Activated CD8-positive, alpha-beta memory T cell treated with anti-CD3 and anti-CD28 coated beads, Interleukin-2, amount 50 U/mL, for 24 hours (primary cell): ENCODE data around the gene SREBF1.
A peak's percentile ranks its signal among the peaks of the same experiment; 100 is the strongest.

Experiments used
- DNase-seq: peaks from one replicate; pipeline ENCODE4 v3.0.0-alpha.2; 2020; ENCODE audit errors: extremely low read depth

The SREBF1 gene

GRCh38 chr17:17841601-17842025, 4.8 kb upstream of the SREBF1 start:
- DNase-seq: no peak

- no peak for DNase-seq
These were observed 4.2 kb upstream of the SREBF1 start for GRCh38 chr17:17840751-17841591.

- no peak for DNase-seq
These were observed 3.3 kb upstream of the SREBF1 start for GRCh38 chr17:17839791-17840707.

GRCh38 chr17:17837966-17838962, 1.5 kb upstream of the SREBF1 start:
- DNase-seq: no peak

GRCh38 chr17:17837380-17837821, 615 bp upstream of the SREBF1 start:
- DNase-seq: no peak

GRCh38 chr17:17836250-17836817, 452 bp downstream of the SREBF1 start:
- DNase-seq: peak; percentile 93

GRCh38 chr17:17835415-17836249, 1.2 kb downstream of the SREBF1 start:
- no peak for DNase-seq

GRCh38 chr17:17834974-17835373, 1.8 kb downstream of the SREBF1 start:
- DNase-seq: no peak

GRCh38 chr17:17833658-17834357, 3.0 kb downstream of the SREBF1 start:
- no peak for DNase-seq

- no peak for DNase-seq
These were observed 4.8 kb downstream of the SREBF1 start for GRCh38 chr17:17832032-17832363.

- DNase-seq: no peak
These were observed 5.4 kb downstream of the SREBF1 start for GRCh38 chr17:17831208-17832031.

GRCh38 chr17:17830740-17831207, 6.0 kb downstream of the SREBF1 start:
- DNase-seq: no peak

- DNase-seq: no peak
These were observed 6.6 kb downstream of the SREBF1 start for GRCh38 chr17:17830269-17830567.

- DNase-seq: no peak
These were observed 8.8 kb downstream of the SREBF1 start for GRCh38 chr17:17827826-17828621.

- DNase-seq: no peak
These were observed 9.6 kb downstream of the SREBF1 start for GRCh38 chr17:17826942-17827785.

- DNase-seq: no peak
These were observed 10.5 kb downstream of the SREBF1 start for GRCh38 chr17:17826342-17826713.
